ENCODE data around the gene NKG7.

NKG7 gene

GRCh38 chr19:51371186-51371690 is 1.2 kb downstream of the NKG7 start:
- no peak for DNase-seq (ENCODE audit: low read depth)
- TF ChIP-seq CTCF (conservative IDR thresholded peaks at IDR 0.05; ENCODE audit: low read depth, low read length) = no peak
- no peak overlapping the region for H3K4me3 ChIP-seq (ENCODE audit: low read length)

GRCh38 chr19:51370230-51370629 is 2.2 kb downstream of the NKG7 start:
- no peak overlapping the region for H3K4me3 ChIP-seq (ENCODE audit: low read length)
- DNase-seq (ENCODE audit: low read depth) = no peak
- TF ChIP-seq CTCF (conservative IDR thresholded peaks at IDR 0.05; ENCODE audit: low read depth, low read length) = no peak

GRCh38 chr19:51368366-51369282 is 3.8 kb downstream of the NKG7 start, which contains the start of gene CLDND2:
Gene CLDND2 (minus strand): TSS chr19:51369003. CDS start chr19:51368577, 426 bp downstream.
- peak within 1 kb of the TSS; percentile 72 for H3K4me3 ChIP-seq (ENCODE audit: low read length)
- no peak for TF ChIP-seq CTCF (conservative IDR thresholded peaks at IDR 0.05; ENCODE audit: low read depth, low read length)
- DNase-seq (ENCODE audit: low read depth) = no peak

- DNase-seq (ENCODE audit: low read depth) = peak; percentile 86
- no peak for TF ChIP-seq CTCF (conservative IDR thresholded peaks at IDR 0.05; ENCODE audit: low read depth, low read length)
- H3K4me3 ChIP-seq (ENCODE audit: low read length) = peak overlapping the region; percentile 72
Observed at GRCh38 chr19:51367565-51368365, 4.7 kb downstream of the NKG7 start.

GRCh38 chr19:51367255-51367564 is 5.2 kb downstream of the NKG7 start:
- DNase-seq (ENCODE audit: low read depth) = no peak
- no peak for TF ChIP-seq CTCF (conservative IDR thresholded peaks at IDR 0.05; ENCODE audit: low read depth, low read length)
- peak overlapping the region; percentile 72 for H3K4me3 ChIP-seq (ENCODE audit: low read length)

GRCh38 chr19:51366389-51367254 is 5.8 kb downstream of the NKG7 start:
- H3K4me3 ChIP-seq (ENCODE audit: low read length) = peak overlapping the region; percentile 92
- no peak for TF ChIP-seq CTCF (conservative IDR thresholded peaks at IDR 0.05; ENCODE audit: low read depth, low read length)
- DNase-seq (ENCODE audit: low read depth) = peak; percentile 94

Measured in retinal pigment epithelial cell (primary cell).